NCI-H2081 (cell line): ENCODE data around the gene TTC7B.

Experiments
- DNase-seq, 2 experiments: peaks; one replicate each; lab custom pipeline; 2025; lab: John Stamatoyannopoulos, UW

The TTC7B gene

DNA sequence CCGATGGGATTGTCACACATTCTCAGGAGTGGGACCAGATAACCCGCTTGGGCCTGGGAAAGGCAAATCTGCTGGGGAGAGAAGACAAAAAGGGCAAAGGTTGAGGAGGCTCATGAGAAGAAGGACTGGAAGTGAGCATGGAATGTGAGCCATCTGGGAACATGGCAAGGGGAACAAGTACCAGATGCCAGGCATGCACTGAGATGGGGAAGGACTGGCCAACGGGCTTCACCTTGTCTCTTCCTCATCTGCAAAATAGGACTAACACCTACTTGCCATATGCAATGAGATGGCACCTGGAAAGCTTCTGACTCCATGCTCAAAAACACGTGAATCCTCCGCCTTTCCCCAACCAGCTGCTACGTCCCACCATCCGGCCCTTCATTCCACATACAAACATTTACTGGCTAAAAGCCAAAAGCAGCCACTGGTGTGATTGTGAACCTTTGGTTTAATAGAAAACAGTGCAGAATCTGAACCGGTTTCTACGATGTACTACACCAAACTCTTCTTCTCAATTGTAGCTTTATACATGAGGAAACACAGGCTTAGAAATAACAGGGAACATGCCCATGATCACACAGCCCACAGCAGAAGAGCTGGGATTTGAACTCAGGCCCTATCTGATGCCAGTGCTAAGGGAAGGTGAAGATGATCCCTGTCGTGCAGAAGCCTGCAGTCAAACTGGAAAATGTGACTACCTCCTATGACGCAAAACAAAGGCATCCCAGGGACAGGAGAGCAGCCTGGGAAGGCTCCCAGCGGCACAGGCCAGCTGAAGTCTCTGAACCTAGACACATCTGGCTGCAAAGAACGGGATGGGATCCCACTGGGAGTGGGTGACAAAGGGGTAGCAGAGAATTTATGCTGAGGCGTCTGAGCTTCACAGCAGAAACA is 112.1 kb downstream of the TTC7B start:
- no peak for DNase-seq

DNA sequence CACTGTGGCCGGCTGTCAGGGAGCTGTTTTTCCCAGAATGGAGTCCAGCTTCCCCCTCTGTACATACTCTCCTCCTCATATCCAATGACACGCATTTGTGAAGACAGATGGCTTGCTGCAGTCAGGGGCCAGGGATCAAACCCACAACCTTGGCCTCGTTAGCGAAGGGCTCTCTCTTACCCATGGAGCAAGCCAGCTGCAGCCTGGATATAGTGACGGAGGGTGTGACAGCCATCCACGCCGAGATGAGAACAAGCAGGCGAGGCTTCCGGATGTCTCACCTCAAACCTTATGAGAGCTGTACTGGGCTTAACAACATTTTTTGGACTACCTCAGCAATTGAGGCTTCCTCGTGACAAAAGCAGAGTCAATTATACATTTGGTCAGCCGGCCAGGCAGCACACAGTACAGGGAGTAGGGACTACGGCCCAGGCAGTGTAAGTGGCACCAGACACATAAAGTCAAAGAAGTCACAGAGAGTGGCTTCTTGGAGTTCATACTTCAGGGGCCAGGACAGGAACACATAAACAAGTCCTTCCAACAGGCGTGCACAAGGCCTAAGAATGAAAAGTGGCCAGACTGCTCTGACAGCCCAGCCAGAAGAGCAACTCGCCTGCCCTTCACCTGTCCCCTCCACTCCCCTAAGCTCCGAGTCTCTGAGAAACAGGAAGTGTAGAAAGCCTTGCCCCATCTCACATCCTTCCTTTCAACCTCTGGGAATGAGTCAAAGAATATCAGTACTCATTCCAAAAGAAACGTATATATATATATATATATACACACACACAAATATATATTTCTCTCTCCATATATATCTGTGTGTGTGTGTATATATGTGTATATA is 115.1 kb downstream of the TTC7B start:
- no peak for DNase-seq

DNA sequence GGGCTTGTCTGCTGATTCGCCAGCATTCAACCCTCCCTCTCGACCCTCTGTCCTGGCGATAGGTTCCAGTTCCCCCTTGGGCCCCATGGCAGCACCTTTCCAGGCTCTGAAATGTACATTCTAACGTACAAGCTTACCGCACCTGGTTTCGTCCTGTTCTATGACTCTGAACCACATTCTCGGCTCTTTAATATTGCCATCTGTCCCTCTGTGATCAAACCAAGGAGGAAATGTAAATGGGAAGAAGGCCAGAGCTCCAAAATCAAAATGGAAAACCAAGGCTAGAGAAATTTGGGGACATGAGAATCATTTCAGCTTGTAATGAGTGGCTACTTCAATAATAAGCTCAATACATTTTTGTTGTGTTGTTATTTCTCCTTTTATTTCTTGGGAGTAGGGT is 117.2 kb downstream of the TTC7B start:
- DNase-seq, result no peak

DNA sequence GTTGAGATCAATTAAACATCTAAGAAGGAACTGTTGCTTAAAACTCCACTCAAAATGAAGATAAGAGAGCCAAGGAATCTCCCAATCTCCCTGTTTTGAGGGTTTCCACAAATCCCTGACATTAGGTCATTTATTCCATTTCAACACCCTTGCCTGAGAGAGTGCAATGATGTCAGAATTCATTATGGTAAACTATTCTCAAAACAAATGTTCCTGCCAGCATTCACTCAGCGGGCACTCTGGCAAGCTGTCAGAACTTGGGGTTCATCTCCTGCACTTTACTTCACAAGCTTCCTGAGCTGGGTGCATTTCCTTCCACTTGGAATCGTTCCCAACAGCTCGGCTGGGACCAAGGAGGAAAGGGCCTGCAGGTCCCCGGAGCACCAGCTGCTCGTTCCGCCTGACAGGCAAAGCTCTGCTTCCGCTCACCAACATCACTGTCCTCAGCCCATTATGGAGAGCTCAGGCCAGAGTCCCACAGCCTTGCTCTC is 117.8 kb downstream of the TTC7B start:
- DNase-seq, result peak; percentile 69 to 89

DNA sequence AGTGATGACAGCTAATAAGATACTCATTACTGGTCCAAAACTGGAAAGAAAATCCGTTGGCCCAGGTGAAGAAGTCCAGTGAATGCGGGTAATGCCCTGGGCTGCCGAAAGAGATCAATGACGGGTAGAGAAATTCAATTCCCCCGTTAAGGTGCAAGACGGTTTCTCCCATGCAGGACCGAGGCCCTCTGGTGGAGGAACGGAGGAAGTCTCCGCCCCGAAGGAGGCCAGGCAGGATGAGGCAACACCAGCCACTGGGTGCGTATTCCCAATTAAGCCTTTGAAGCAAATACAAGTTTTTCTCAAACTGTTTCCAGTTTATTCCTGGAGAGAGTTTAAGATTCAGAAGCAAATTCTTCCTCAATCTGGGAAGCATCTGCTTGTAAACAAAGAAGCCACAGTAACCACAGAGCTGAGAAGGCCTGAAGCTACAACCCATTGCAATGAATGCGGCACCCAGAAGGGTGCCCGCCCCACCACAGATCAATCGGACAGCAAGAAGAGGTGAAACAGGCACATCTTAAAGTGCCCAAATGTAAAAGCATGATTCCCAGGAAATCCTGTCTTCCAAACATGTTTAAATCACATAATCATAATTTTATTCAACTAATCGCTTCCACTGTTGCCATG is 118.5 kb downstream of the TTC7B start:
- peak; percentile 88 for DNase-seq

DNA sequence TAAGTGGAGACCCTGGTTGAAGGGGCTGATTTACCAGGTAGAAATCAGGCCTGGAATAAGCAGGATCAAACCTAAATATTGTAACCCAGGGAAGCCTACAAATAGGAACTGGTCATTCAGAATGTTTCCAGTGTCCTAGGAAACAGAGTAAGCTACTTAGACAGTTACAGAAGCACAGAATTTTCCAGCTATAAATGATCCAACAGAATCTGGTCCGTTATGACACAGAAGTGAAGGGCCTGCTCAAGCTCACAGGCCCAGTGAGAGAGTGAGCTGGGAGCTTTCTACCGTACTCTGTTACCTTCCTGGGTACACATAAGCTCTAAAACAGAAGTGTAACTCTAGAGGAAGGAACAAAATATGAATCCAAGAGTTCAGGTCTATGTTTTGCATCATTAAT is 119.1 kb downstream of the TTC7B start:
- no peak for DNase-seq

DNA sequence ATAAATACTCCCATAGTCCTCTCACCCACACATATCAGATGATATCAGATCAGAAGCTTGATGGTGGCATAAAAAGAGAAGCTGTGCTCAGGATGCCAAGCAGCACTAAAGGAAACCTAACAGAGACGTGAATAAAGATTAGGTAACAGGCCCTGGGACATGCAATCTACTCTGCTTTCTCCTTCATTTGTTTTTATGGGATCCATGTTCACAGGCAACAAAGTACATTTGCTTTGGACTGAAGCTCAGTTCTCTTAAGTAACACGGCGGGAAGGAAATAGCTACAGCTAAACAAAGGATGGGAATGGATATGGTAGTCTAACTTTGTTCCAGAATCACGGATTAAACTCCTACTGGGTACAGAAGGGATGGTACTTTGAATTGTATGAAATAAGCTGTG is 119.5 kb downstream of the TTC7B start:
- DNase-seq, result no peak

DNA sequence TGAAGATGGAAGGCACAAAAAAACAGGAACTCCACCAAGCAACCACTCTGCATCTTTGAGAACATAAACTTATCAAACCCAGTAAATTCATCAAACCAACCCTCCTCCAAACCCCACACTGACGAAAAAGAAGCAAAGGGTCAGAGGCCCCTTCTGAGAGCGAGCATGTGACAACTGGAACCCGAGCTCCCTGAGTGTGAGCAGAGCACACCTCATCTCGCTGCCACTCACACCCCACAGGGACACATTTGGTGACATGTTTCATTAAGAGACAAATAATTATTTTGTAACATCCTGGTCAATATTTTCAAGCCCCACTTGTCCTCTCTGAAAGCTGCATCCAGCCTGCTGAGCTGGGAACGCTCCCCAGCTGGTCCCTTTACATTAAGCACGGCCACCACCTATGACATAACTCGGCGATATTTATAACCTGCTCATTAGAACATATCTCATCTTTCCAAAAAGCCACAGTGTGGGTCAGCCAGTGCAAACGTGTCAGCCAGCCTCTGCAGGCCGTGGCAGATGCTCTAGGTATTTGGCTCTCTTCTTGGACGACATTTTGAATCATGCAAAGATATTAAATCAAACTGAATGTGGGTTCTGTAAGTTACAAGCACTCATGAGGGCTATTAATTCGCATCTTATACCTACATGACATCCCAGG is 120.1 kb downstream of the TTC7B start:
- peak in 1 of 2 experiments; percentile 32 for DNase-seq

DNA sequence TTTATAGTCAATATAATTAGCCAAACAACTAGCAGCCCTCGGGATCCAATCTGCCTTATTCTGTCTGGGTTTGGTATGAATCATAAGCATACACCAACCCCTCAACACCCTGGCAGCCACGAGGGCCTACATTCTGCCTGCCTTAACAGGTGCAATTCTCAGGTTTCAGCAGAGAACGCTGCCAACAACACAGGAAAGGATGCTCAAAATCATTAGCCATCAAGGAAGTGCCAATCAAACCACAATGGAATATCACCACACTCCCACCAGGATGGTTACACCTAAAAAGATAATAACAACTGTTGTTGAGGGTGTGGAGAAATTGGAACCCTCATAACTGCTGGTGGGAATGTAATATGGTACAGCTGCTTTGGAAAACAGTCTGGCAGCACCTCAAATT is 122.8 kb downstream of the TTC7B start:
- peak; percentile 58 to 84 for DNase-seq

DNA sequence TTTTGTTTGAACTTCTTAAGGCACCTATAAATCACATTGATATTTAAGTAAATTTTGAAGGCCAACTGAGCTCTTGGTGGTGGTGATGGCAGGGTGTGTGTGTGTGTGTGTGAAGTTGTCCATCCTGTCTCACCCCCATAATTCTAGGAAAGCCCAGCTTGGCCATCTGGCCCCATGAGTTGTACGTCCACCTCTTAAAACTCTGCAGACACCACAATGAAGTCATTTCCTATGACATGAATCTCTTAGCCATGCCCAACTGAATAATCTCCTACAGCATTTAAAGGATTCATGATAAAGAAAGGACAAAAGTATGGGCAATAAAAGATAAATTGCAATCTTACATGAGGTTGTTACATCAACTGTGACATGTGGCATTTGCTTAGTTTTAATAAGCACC is 123.4 kb downstream of the TTC7B start:
- no peak for DNase-seq

DNA sequence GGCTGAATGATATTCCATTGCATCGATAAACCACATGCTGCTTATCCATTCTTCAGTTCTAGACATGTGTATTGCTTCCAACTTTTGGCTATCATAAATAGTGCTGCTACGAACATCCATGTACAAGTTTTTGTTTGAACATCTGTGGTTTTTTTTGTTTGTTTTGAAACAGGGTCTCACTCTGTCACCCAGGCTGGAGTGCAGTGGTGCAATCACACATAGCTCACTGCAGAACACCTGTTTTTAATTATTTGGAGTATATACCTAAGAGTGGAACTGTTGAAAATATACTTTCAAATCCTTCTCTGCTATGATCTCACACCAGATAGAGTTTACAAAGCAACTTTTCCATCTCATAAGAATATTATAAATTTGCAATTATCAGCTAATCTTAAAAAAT is 124.2 kb downstream of the TTC7B start:
- no peak for DNase-seq

DNA sequence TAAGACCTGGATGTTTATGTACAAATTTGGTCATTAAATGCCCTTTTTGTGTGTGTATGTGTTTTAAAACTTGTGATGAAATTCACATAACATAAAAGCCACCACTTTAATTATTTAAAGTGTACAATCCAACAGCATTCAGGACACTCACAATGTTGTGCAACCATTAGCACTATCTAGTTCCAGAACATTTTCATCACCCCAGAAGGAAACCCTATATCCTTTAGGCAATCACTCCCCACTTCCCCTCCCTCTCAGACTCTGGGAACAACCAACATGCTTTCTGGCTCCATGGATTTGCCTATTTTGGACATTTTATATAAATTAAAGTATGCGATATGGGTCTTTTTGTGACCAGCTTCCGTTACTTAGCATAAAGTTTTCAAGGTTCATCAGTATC is 124.6 kb downstream of the TTC7B start:
- no peak for DNase-seq

DNA sequence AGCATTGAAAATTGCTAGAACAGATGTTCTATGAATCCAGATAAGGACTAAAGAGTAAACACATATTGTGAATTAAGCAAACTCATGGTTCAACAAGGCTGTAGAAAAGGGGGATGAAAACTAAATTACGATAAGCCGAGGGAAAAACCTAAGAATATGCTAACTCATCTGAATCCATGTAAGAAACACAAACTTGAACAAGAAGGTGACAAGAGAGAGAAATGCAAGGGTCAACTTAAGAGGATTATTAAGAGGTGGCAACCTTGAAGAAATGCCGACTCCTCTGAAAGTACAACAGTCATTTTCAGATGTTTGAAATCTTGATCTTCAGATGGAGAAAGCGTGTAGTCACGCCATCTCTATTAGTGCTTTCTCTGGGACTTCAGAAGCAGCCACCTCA is 128.6 kb downstream of the TTC7B start:
- no peak for DNase-seq

DNA sequence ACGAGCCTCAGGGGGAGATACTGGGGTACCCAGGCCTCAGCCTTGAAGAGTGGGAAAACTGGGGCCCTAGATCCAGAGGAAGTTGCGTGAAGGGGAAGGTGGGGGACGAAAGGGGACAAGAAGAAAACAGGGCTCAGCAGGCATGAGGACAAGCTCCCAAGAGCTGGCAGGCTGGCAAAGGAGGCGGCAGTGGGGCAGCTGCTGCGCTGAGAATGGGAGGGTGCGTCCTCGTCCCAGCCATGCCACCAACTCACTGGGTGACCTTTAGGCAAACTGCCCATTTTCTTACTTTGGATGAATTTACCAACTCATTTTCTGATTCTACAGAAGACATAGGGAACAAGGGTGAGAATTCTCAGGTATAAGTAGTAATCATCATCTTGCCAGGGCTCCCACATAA is 133.6 kb downstream of the TTC7B start:
- DNase-seq, result no peak

DNA sequence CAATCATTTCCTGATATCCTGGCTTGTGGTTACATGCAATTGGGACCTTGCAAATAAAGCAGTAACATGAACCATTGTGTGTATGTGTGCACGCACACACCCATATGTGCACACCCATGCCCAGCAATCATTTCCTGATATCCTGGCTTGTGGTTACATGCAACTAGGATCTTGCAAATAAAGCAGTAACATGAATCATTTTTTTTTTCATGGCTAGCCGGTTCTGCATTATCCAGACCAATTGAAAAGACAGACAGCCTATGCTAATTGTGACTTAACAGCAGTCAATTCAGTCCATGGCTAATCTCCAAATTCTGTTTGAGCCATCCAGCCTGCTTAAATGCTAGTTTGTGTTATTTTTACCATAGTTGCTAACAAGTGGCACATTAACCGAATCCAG is 134.3 kb downstream of the TTC7B start:
- DNase-seq, result no peak

DNA sequence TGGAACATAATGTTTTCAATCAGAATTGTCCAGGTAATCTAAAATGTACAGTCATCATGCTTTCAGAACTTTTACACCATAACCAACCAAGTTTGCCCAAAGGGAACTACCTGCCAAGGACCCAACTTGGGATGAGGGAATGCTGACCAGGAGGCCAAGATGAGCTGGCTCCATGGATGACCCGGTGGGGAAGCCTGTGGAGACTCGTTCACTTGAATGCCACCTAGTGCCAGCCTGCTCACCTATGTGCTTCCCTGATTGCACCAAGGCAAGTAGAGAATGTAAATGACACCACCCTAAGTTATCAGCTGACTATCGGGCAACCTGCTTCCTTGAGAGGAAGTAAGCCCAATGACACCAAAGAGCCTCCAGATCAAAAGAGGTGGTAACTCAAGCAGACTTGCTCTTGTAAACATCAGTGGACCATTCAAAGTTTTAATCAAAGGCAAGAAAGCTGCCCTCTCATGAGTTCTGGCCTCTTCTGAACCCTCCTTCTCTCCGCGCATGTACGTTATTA is 137.3 kb downstream of the TTC7B start:
- no peak for DNase-seq

DNA sequence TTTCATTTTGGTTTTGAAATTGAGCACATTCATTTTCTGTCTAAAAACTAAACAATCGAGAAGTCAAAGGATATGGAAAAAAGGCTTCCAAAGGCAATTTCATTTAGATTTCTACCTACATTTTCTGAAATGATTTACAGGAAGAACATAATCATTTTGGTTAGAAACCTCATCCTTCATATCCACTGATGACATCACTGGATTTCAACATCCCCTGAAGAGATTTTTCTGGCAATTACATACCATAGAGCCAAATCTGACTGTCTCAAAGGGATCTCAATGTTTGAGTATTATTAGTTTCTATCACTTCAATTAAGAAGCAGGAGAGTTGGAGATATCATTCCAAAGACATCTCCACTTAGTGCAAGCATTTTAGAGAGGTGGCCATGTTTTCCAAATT is 137.8 kb downstream of the TTC7B start:
- no peak for DNase-seq

DNA sequence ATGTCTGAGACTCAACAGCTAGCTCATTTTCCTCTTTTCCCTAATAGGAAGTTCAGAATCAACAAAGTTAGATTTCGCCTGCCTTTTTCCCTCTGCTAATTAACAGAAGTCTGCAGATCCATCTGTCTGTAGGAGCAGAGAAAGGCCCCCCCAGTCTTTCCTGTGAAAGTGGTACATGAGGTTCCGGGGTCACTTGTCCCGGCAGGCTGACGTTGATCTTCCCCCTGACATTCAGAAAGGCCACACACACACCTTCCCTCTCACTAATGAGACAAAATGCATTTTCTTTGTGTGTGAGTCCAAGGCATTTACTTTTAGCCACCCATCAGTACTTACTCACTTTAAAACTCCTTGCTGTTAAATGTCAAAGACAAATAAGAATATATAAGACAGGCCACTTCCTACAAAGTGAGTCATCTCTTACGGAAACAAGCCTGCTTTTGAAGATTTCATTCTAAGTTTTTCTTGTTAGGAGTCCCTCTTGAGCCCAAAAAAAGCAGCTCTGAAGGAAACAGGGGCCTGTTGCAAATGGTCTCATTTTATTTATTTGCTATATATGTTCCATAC is 138.7 kb downstream of the TTC7B start:
- DNase-seq, result no peak

DNA sequence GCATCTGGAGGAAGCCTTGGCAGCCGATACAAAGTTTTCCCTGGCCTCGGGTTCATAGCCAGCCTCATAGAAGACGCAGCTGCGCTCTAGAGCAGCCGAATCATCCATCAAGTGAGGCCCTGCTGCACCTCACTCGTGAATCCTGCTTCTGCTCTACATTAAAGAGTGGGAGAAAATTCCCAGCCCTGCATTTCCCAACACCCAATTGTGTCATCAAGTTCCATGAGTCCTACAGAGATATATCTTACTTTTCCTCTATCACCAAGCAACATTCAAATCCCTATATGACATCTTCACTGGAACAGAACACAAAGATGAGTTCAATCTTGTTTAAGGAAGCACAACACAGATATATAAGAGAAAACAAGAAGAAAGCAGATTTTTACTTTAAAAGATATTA is 139.3 kb downstream of the TTC7B start:
- DNase-seq, result no peak

DNA sequence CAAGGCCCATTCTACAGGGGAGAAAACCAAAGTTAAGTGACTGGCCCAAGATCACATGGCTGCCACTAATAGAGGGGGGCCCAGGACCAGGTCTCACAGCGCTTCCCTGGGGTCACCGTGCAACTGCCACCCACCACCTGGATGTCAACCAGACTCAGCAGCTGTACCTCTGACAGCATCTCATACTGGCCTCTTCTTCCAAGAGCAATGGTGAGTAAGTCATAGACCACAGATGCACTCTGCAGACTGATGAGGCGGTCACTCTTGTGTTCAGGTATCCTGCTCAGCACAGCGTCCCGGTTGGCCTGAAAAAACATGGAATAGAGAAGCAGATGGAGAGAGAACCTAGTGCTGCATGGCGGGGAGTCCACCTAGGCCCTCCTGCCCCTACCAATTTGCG is 139.9 kb downstream of the TTC7B start:
- no peak for DNase-seq

DNA sequence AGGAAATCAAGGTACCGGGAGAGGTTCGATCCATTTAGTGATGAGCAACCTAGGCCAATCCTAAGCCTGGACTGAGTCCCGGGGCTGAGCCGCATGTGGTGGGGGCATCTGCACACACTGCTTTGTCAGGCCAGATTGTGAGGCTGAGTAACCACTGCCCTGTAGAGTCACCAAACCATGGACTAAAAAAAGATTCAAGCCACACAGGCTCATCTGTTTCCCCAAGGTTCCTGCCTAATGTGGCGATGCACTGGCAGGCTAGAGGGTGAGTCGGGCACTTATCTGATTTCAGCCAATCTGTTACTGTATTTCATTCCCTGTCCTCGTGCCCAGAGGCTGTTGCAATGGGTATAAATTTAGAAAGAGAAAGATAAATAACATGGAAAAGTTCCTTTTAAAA is 140.8 kb downstream of the TTC7B start:
- DNase-seq, result no peak
